Measurements from ENCODE around the gene TDRD12. TPM values are rescaled to one million over a fixed set of nuclear protein-coding genes. Genes with fewer than 3 reads are reported as not detected.
"Not testable (repeated sequence)": the region's sequence is repeated elsewhere in the genome, so short reads cannot be mapped to it uniquely, and the experiment has no call there.

Gene TDRD12
- total RNA-seq, 4 donors from 2014 or later = 0.16 to 1.3 (median 0.73) TPM

DNA sequence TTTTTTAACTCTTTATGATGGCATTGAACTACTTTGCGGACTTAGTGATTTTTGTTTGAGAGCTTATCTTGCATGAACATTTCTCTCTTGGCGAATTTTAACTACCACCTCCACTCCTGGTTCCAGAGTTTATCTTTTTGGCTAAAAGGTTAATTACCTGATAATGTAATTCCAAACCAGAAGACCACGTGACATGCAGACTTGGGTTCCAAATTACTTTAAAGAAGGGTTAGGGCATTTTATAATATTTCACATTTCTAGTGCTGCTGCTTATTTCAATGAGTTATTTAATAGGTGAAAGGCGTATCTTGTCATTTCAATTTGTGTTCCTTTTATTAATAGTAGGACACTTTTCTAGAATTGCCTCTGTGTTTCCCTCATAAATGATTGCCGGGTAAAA lies 52.0 kb downstream of the TDRD12 start:
- DNase-seq (ENCODE audit: low spot score in 2 of 2) = no peak
- TF ChIP-seq POLR2A (IDR thresholded peaks at IDR 0.05) = no peak
- TF ChIP-seq, protein P1, sequence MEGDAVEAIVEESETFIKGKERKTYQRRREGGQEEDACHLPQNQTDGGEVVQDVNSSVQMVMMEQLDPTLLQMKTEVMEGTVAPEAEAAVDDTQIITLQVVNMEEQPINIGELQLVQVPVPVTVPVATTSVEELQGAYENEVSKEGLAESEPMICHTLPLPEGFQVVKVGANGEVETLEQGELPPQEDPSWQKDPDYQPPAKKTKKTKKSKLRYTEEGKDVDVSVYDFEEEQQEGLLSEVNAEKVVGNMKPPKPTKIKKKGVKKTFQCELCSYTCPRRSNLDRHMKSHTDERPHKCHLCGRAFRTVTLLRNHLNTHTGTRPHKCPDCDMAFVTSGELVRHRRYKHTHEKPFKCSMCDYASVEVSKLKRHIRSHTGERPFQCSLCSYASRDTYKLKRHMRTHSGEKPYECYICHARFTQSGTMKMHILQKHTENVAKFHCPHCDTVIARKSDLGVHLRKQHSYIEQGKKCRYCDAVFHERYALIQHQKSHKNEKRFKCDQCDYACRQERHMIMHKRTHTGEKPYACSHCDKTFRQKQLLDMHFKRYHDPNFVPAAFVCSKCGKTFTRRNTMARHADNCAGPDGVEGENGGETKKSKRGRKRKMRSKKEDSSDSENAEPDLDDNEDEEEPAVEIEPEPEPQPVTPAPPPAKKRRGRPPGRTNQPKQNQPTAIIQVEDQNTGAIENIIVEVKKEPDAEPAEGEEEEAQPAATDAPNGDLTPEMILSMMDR (IDR thresholded peaks at IDR 0.05) = no peak
- H3K4me3 ChIP-seq (ENCODE audit: low read depth, poor library complexity, severe bottlenecking) = no peak overlapping the region
- intact Hi-C loops (cut with DNase I; ENCODE audit: low total_unique reads) = no loop called here
- WGBS, 2 donors = 90 to 92% methylated on average over 5 of the region's 5 CpGs

DNA sequence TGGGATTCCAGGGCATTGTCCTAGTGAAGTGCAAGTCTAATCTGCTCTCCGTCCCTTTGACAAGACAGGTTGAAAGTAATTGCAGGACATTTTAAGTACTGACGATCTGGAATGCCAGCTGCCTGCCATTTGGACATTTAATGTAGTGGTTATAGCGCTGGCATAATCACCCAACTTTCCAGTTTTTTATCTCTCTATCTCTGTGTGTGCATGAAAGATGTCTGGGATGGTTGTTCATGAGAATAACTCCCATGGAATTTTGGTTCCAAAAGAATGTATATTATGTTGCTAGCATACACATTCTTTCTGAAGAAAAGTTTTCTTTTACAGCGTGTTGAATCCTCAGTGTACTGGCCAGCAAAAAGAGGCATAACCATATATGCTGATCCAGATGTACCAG lies 53.6 kb downstream of the TDRD12 start:
- no peak overlapping the region for H3K4me3 ChIP-seq (ENCODE audit: low read depth, poor library complexity, severe bottlenecking)
- intact Hi-C loops (cut with DNase I; ENCODE audit: low total_unique reads) = no loop called here
- no peak for DNase-seq (ENCODE audit: low spot score in 2 of 2)
- TF ChIP-seq, protein P1 (IDR thresholded peaks at IDR 0.05) = no peak
- TF ChIP-seq POLR2A (IDR thresholded peaks at IDR 0.05) = no peak
- 46 to 55% methylated on average over 4 of the region's 4 CpGs for WGBS, 2 donors

DNA sequence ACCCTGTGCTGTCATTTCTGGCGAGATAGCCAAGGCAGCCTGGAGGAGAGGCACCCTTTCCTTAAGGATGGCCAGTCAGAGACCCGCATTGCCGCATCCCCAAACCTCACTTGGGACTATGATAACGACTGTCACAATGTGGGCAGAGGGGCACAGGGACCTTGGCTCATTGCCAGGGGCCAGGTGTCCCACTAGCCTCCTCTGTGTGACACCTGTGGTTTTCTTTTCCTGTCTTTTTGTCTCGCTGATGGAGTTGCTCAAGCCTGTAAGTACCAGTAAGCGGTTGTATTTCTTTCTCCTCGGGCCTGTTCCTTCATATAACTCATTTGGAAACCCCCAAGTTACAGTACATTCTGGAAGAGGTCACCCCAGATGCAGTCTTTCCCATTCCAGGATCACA lies 59.5 kb downstream of the TDRD12 start:
- TF ChIP-seq, protein P1 (IDR thresholded peaks at IDR 0.05) = no peak
- TF ChIP-seq POLR2A (IDR thresholded peaks at IDR 0.05) = no peak
- 70 to 76% methylated on average over 7 of the region's 7 CpGs for WGBS, 2 donors
- no peak overlapping the region for H3K4me3 ChIP-seq (ENCODE audit: low read depth, poor library complexity, severe bottlenecking)
- intact Hi-C loops (cut with DNase I; ENCODE audit: low total_unique reads) = no loop called here
- DNase-seq (ENCODE audit: low spot score in 2 of 2) = no peak

DNA sequence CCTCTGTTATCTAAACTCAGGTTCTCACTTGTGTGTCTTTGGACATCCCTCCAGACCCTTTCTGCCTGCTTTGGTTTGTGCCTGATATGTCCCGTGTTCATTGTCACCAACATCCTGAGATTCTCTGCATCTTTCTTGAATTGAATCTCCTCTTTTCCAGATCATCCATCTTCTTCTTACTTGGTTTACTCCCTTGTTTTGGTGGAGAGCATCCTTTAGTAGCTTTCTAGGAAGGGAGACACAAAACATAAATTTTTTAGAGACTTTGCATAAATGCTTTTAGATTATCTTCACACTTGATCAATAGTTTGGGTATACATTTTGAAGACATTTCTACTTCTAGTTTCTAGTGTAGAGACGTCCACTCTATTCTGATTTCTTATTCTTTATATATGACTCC lies 61.7 kb downstream of the TDRD12 start:
- DNase-seq (ENCODE audit: low spot score in 2 of 2) = no peak
- TF ChIP-seq, protein P1 (IDR thresholded peaks at IDR 0.05) = no peak
- TF ChIP-seq POLR2A (IDR thresholded peaks at IDR 0.05) = no peak
- intact Hi-C loops (cut with DNase I; ENCODE audit: low total_unique reads) = no loop called here
- 94% methylated on average over 2 of the region's 2 CpGs for whole genome bisulfite sequencing, 2 donors
- H3K4me3 ChIP-seq (ENCODE audit: low read depth, poor library complexity, severe bottlenecking) = no peak overlapping the region

DNA sequence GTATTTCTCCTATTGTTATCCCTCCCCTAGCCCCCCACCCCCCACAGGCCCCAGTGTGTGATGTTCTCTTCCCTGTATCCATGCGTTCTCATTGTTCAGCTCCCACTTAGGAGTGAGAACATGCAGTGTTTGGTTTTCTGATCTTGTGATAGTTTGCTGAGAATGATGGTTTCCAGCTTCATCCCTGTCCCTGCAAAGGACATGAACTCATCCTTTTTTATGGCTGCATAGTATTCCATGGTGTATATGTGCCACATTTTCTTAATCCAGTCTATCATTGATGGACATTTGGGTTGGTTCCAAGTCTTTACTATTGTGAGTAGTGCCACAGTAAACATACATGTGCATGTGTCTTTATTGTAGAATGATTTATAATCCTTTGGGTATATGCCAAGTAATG lies 62.5 kb downstream of the TDRD12 start:
- H3K4me3 ChIP-seq (ENCODE audit: low read depth, poor library complexity, severe bottlenecking); intact Hi-C loops (cut with DNase I; ENCODE audit: low total_unique reads); DNase-seq (ENCODE audit: low spot score in 2 of 2): not testable (repeated sequence)
- WGBS, 2 donors = 81 to 100% methylated on average over 1 of the region's 1 CpG

DNA sequence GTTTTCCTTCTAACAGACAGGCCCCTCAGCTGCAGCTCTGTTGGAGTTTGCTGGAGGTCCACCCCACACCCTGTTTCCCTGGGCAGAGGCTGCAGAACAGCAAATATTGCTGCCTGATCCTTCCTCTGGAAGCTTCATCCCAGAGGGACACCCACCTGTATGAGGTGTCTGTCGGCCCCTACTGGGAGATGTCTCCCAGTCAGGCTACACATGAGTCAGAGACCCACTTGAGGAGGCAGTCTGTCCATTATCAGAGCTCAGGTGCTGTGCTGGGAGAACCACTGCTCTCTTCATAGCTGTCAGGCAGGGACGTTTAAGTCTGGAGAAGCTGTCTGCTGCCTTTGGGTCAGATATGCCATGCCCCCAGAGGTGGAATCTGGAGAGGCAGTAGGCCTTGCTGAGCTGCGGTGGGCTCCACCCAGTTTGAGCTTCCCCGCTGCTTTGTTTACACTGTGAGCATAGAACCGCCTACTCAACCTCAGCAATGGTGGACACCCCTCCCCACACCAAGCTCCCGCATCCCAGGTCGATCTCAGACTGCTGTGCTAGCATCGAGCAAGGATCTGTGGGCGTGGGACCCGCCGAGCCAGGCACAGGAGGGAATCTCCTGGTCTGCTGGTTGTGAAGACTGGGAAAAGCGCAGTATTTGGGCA lies 67.7 kb downstream of the TDRD12 start:
- 62 to 68% methylated on average over 2 to 12 of the region's 12 CpGs for WGBS, 2 donors
- intact Hi-C loops (cut with DNase I; ENCODE audit: low total_unique reads); DNase-seq (ENCODE audit: low spot score in 2 of 2); H3K4me3 ChIP-seq (ENCODE audit: low read depth, poor library complexity, severe bottlenecking): not testable (repeated sequence)

DNA sequence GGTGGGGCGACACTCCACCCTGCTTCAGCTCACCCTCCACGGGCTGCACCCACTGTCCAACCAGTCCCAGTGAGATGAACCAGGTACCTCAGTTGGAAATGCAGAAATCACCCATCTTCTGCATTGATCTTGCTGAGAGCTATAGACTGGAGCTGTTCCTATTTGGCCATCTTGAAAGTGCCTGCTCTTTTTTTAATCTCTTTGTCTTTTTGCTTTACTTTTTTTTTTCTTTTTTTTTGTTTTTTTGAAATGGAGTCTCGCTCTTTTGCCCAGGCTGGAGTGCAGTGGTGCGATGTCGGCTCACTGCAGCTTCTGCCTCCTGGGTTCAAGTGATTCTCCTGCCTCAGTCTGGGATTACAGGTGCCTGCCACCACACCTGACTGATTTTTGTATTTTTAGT lies 68.3 kb downstream of the TDRD12 start:
- WGBS, 2 donors = 94% methylated on average over 5 of the region's 5 CpGs
- DNase-seq (ENCODE audit: low spot score in 2 of 2); intact Hi-C loops (cut with DNase I; ENCODE audit: low total_unique reads): not testable (repeated sequence)

More for the DNA sequence above, 68.3 kb downstream of the TDRD12 start:
- not testable (repeated sequence) for H3K4me3 ChIP-seq (ENCODE audit: low read depth, poor library complexity, severe bottlenecking)

All from lower leg skin (tissue), 4 donors.